Stimulated activated CD4-positive, alpha-beta T cell treated with anti-CD3 and anti-CD28 coated beads, Interleukin-1b, Interleukin-23, amount 100 ng/mL, for 1 hour (primary cell): ENCODE results near the gene SHC2.
"Not testable (repeated sequence)": the region's sequence is repeated elsewhere in the genome, so short reads cannot be mapped to it uniquely, and the experiment has no call there.

ENCODE experiments used
- DNase-seq, 2 donors: peaks; one replicate each; pipeline ENCODE4 v3.0.0-alpha.2; 2020; ENCODE audit warnings: low read depth in 2 of 2

The SHC2 gene

DNA sequence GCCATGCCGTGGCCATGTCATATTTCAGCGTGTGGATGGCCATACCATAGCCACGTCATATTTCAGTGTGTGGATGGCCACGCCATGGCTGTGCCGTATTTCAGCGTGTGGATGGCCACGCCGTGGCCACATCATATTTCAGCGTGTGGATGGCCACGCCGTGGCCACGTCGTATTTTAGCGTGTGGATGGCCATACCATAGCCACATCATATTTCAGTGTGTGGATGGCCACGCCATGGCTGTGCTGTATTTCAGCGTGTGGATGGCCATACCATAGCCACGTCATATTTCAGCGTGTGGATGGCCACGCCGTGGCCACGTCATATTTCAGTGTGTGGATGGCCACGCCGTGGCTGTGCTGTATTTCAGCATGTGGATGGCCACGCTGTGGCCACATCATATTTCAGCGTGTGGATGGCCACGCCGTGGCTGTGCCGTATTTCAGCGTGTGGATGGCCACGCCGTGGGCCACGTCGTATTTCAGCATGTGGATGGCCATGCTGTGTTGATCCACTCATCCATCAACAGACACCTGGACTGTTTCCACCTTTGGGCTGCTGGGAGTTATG, 9.8 kb downstream of the SHC2 start:
- not testable (repeated sequence) for DNase-seq

DNA sequence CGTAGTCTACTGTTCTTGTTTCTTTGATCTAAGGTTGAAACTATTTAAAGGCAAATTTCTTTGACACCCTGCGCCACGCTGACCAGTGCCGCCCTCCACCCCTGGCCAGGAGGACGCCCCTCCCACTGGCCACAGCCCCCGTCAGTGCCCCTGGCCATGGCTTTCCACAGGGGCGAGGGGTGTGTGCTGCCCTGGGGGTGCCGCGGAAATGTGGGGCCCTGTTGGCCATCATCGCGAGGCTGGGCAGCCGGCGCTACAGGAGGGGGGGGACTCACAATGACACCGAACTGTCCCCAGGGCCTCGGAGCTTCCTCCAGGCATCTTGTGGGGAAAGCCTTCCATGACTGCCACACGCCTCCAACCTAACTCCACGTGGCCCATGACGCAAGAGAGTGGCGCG, 10.9 kb downstream of the SHC2 start:
- DNase-seq: no peak

DNA sequence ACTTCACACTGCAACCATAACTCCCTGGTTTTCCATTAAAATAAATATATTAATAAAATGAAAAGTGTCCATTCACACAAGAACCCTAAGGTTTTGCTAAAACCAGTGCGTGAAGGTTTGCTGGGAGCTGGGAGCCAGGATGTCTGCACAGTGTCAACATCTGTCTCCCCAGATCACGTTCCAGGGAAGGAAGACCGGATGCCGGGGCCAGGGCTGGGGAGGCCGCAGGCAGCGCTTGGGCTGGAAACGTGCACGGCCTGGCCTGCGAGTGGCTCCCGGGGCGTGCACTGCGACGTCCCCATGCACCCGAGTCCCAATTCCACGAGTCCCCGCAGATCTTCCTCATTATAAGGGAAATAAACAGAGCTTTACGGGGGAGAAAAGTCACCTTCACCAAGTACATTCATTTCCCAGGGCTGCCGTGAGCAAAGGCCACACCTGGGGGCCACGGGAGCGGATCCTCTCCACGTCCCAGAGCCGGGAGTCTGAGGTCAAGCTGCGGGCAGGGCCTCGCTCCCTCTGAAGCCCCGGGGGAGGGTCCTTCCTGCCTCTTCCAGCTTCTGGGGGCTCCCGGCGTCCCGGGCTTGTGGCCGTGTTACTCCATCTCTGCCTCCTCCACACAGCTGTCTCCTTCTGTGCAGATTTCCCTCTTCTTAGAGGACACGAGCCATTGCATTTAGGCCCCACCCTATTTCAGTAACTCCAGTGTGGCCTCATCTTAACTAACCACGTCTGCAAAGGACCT, 12.8 kb downstream of the SHC2 start:
- no peak for DNase-seq

DNA sequence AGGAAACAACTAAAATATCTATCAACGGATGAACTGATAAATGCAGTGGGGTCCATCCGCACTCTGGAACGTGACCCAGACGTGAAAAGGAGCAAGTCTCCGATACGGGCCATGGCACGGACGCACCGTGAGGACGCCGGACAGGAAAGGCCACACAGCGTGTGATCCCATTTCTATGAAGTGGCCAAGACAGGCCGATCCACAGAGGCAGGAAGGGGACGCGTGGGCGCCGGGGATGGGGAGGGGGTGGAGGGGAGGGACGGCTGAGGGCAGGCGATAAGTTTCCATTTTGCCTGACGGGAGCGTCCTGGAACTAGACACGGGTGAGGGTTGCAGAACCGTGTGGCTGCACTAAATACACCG, 13.8 kb downstream of the SHC2 start:
- no peak for DNase-seq

- no peak for DNase-seq
Observed at GRCh38 chr19:444677-445210, 16.1 kb downstream of the SHC2 start.

DNA sequence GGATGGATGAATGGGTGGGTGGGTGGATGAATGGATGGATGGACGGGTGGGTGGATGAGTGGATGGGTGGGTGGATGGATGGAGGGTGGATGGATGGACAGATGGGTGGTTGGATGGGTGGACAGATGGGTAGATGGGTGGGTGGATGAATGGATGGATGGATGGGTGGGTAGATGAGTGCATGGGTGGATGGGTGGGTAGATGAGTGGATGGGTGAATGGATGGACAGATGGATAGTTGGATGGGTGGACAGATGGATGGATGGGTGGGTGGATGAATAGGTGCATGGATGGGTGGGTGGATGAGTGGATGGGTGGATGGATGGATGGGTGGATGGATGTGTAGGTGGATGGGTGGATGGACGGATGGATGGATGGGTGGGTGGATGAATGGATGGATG, 17.8 kb downstream of the SHC2 start:
- no peak for DNase-seq

DNA sequence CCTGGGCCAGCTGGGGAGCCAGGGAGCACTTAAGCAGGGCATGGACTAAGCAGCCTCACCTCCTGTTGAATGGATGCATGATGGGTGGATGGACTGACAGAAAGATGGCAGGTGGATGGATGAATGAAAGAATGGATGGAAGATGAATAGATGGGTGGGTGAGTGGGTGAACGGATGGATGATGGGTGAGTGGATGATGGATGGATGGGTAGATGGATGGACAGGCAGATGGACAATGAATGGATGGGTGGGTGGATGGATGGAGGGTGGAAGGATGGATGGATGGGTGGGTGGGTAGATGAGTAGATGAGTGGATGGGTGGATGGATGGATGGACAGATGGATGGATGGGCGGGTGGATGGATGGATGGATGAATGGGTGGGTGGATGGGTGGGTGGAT, 18.7 kb downstream of the SHC2 start:
- DNase-seq: no peak

- DNase-seq: no peak
Observed at GRCh38 chr19:441213-441836, 19.5 kb downstream of the SHC2 start.

- no peak for DNase-seq
Observed at GRCh38 chr19:440391-441212, 20.2 kb downstream of the SHC2 start.

GRCh38 chr19:439167-439900, 21.5 kb downstream of the SHC2 start:
- no peak for DNase-seq

DNA sequence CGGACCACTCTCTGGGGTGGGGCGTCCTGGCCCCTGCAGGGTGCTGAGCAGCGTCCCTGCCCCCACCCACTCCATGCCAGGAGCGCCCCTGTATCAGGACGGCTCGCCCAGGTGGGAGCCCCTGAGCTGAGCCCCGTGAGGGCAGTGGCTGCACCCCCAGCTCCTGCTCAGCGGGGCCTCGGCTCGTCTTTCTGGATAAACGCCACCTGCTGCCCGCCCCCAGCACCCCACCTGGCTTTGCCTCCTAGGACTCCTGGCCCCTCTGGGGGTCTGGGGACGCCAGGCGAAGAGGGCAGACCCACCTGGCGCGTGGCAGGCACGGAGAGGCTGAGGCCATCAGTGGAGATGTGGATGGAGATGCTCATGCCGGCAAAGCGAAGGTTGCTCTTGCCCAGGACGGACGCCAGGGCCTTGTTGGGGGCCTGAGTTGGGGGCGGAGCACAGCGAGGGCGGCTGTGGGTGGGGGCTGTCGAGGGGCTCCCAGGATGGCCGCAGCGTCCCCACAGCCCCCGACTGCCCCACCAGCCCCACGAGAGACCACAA, 22.3 kb downstream of the SHC2 start:
- DNase-seq: no peak

DNA sequence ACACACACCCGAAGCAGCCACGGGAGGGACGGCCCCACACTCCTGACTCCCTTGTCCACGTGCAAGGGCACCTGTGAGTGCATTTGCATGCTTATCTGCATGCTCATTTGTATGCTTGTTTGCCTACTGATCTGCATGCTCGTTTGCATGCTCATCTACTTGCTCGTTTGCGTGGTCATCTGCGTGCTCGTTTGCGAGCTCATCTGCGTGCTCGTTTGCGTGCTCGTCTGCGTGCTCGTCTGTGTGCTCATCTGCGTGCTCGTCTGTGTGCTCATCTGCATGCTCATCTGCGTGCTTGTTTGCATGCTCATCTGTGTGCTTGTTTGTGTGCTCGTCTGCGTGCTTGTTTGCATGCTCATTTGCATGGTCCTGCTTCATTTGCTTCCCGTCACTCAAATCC, 23.8 kb downstream of the SHC2 start:
- no peak for DNase-seq

DNA sequence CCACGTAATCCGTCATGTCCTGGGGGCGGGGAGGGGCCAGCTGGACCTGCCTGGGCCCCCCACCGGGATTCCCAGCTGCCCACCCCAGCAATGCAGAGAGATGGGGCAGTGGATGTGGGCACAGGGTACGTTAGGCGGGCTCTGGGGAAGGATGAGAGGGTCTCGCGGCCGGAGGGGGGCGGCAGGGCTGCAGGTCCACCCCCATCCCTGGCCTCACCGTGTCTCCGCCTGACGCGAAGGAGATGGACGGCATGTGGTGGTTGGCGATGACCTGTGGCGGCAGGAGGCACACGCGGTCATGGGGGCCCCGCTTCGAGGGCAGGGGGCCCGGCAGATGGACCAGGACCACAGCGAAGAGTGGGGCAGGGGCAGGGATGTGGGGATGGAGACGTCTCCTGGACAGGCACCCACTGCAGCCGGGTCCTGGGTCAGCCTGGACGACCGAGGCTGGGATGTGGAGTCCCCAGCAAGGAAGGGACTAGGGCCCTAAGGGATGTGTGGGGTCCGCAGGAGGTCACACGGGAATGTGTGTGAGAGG, 24.4 kb downstream of the SHC2 start:
- DNase-seq: no peak

DNA sequence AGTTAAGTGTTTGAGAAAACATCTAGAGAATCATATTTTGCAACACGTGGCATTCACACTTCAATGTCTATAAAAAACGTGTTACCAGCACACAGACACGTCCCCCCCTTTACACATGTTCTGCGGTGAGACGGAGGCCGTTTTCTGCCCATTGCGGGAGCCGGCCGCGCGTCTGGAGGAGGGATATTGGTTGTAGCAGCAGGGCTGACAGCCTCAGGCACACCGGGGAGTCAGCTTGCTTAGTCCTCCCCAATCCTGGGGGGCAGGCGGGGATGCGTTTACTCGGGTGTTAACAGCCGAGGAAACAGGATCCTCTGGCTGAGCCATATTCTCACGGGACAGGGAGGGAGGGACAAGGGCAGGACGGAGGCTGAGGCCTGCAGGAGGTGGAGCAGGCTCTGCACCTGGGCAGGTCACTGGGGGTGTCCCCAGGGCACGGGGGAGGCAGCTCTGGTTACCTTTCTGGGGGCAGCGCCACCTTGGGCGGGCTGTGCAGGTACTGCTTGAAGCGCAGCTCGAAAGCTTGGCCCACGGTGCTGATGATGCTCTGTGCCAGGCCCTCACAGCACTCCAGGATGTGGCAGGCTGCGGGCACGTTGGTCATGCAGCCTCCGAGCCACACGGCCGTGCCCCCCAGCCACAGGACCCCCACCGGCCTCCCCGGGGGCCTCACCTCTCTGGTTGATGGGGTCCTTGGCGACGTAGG, 25.0 kb downstream of the SHC2 start:
- no peak for DNase-seq

- no peak for DNase-seq
Observed at GRCh38 chr19:435056-435706, 25.7 kb downstream of the SHC2 start.

DNA sequence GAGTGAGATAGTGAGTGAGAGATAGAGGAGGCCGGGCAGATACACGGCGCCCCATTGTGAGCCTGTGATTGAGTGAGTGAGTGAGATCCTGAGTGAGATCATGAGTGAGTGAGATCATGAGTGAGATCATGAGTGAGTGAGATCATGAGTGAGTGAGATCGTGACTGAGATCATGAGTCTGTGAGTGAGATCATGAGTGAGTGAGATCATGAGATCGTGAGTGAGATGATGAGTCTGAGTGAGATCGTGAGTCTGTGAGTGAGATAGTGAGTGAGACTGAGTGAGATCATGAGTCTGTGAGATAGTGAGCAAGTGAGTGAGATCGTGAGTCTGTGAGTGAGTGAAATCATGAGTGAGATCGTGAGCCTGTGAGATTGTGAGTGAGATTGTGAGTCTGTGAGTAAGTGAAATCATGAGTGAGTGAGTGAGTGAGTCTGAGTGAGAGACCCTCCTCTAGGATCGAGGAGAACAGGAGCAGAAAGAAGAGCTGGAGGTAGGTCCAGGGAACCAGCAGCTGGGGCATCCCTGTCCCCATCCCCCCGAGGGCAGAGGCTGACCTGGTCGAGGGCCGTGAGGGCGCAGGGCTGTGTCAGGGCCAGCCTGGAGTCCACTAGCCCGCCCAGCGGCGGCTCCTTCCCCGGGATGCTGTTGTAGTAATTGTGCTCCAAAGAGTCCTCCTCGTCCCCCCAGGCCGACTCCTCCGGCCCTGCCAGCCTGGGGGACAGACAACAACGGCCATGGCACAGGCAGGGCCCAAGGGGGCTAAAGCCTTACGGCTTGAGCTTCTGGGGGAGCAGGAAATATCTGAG, 26.5 kb downstream of the SHC2 start:
- no peak for DNase-seq

DNA sequence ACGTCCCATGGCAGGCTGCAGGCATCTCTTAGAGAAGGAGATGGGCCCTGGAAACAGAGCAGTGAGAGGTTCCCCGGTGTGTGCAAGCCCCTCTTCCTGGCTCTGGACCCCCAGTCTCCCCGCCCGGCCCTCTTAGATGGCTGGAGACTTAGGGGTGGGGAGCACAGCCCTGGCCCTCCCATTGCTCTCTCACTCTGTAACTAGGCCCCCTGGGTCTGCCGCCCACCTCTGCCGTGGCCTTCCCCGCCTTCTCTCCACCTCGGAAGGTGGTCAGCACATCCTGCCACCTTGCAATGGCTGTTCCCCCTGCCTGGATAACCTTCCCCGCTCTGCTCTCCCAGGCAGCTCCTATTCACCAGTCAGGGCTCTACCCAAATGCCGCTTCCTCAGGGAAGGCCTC, 30.1 kb downstream of the SHC2 start:
- no peak for DNase-seq

- DNase-seq: no peak
Observed at GRCh38 chr19:428149-428548, 32.7 kb downstream of the SHC2 start.

DNA sequence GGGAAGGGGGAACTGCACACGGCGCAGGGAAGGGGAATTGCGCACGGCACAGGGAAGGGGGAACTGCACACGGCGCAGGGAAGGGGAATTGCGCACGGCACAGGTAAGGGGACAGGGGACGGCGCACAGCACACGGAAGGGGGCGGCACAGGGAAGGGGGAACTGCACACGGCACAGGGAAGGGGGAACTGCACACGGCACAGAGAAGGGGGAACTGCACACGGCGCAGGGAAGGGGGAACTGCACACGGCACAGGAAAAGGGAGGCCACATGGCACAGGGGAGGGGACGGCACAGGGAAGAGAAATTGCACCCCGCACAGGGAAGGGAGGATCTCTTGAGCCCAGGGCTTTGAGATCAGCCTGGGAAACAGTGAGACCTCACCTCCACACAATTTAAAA, 33.2 kb downstream of the SHC2 start:
- not testable (repeated sequence) for DNase-seq
